ENCODE measurements around the gene SLC25A26. TPM values are rescaled to one million over a fixed set of nuclear protein-coding genes. Genes with fewer than 3 reads are reported as not detected.
"Not testable (repeated sequence)": the region's sequence is repeated elsewhere in the genome, so short reads cannot be mapped to it uniquely, and the experiment has no call there.

SLC25A26 gene
- total and polyA plus RNA-seq, 7 donors: 17.8 to 42.8 (median 22.4) TPM

DNA sequence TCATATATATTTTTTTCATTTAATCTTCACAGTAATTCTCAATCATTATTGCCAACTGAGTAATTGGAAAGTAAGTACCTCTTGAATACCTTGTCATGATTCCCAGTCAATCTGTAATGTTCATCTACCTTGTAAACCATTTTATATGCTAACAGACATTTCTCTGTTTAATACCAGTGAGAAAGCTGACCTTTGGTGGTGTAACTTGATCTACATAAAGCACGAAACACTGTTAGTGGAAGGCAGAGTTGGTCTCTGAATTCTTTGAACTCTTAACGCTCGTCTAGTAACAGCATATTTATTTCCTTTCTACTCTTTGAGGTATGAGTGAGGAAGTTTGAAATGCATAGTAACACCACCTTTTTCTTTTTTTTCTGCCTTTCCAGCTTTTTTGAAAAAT is 59.5 kb downstream of the SLC25A26 start:
- TF ChIP-seq EP300 (IDR thresholded peaks at IDR 0.05): no peak
- no peak for TF ChIP-seq POLR2AphosphoS5 (IDR thresholded peaks at IDR 0.05)
- intact Hi-C loops (cut with DNase I): no loop called here
- H3K4me3 ChIP-seq: no peak overlapping the region
- WGBS, 2 donors: 68 to 81% methylated on average over 3 of the region's 3 CpGs
- no peaks in the 10 kb centered on the region for H3K36me3 ChIP-seq
- DNase-seq: no peak
- H3K27ac ChIP-seq: peak overlapping the region in 2 of 4 donors; percentile 20 to 28
- peaks cover 0 to 32% (median 8%) of the 10 kb centered on the region in 4 donors for H3K4me1 ChIP-seq
- H3K27me3 ChIP-seq: no peaks in the 10 kb centered on the region
- H3K9me3 ChIP-seq: no peaks in the 10 kb centered on the region

DNA sequence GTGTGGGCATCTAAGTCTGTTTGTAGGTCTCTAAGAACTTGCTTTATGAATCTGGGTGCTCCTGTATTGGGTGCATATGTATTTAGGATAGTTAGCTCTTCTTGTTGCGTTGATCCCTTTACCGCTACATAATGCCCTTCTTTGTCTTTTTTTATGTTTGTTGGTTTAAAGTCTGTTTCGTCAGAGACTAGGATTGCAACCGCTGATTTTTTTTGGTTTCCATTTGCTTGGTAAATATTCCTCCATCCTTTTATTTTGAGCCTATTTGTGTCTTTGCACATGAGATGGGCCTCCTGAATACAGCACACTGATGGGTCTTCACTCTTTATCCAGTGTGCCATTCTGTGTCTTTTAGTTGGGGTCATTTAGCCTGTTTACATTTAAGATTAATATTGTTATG is 71.1 kb downstream of the SLC25A26 start:
- H3K27me3 ChIP-seq; H3K4me1 ChIP-seq; H3K4me3 ChIP-seq; H3K9me3 ChIP-seq; DNase-seq; intact Hi-C loops (cut with DNase I); H3K27ac ChIP-seq; H3K36me3 ChIP-seq: not testable (repeated sequence)
- 76 to 88% methylated on average over 4 of the region's 4 CpGs for WGBS, 2 donors

- Histone ChIP-seq H3K36me3 (no peaks in the 10 kb centered on the region), H3K9me3 (no peaks in the 10 kb centered on the region), H3K27me3 (no peaks in the 10 kb centered on the region), H3K27ac (peak overlapping the region in 3 of 4 donors; percentile 63 to 70 (median 67)), H3K4me3 (no peak overlapping the region), H3K4me1 (peaks cover 0 to 44% (median 26%) of the 10 kb centered on the region in 4 donors)
- intact Hi-C loops (cut with DNase I): no loop called here
- no peak for DNase-seq
- WGBS, 2 donors: 59 to 67% methylated on average over 2 of the region's 2 CpGs
- TF ChIP-seq EP300 (IDR thresholded peaks at IDR 0.05) (no peak), POLR2A (IDR thresholded peaks at IDR 0.05) (no peak), CTCF (IDR thresholded peaks at IDR 0.05) (no peak), POLR2AphosphoS5 (IDR thresholded peaks at IDR 0.05) (peak in 2 of 4 donors; percentile 42 to 71)
Measured at GRCh38 chr3:66297260-66297873, 76.6 kb downstream of the SLC25A26 start.

- H3K27ac ChIP-seq: peak overlapping the region in 3 of 4 donors; percentile 63 to 70 (median 67)
- H3K4me1 ChIP-seq: peaks cover 0 to 44% (median 26%) of the 10 kb centered on the region in 4 donors
- no peak overlapping the region for H3K4me3 ChIP-seq
- no peak for TF ChIP-seq EP300 (IDR thresholded peaks at IDR 0.05)
- no peak for TF ChIP-seq CTCF (IDR thresholded peaks at IDR 0.05)
- TF ChIP-seq POLR2AphosphoS5 (IDR thresholded peaks at IDR 0.05): no peak
- no peak for TF ChIP-seq POLR2A (IDR thresholded peaks at IDR 0.05)
- H3K36me3 ChIP-seq: no peaks in the 10 kb centered on the region
- H3K9me3 ChIP-seq: no peaks in the 10 kb centered on the region
- WGBS, 2 donors: 27 to 70% methylated on average over 2 of the region's 2 CpGs
- H3K27me3 ChIP-seq: no peaks in the 10 kb centered on the region
- no peak for DNase-seq
- intact Hi-C loops (cut with DNase I): no loop called here
Measured at GRCh38 chr3:66297900-66298299, 77.1 kb downstream of the SLC25A26 start.

DNA sequence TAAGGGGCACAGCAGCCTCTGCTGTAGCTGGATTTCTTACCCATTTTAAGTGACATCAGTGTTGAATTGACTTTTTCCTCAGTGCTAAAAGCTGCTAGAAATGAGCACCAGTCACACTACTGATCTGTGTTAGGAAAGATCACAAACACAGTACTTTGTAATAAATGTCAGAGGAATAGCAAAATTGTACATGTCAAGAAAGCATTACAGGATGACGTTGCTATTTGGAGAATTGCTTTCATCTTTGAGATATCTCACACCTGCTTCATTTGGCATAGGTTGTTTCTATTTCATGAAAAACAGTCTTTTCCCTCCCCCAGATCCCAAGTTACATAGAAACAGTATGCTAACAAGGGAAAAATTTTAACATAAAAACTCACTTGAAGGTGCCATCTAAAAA is 77.8 kb downstream of the SLC25A26 start:
- Histone ChIP-seq H3K27ac (peak overlapping the region in 3 of 4 donors; percentile 63 to 70 (median 67)), H3K27me3 (no peaks in the 10 kb centered on the region), H3K36me3 (no peaks in the 10 kb centered on the region), H3K4me1 (peaks cover 0 to 44% (median 26%) of the 10 kb centered on the region in 4 donors), H3K9me3 (no peaks in the 10 kb centered on the region), H3K4me3 (no peak overlapping the region)
- intact Hi-C loops (cut with DNase I): no loop called here
- TF ChIP-seq POLR2AphosphoS5 (IDR thresholded peaks at IDR 0.05) (peak in 3 of 4 donors; percentile 12 to 19 (median 18)), CTCF (IDR thresholded peaks at IDR 0.05) (no peak)
- 11 to 33% methylated on average over 1 of the region's 1 CpG for WGBS, 2 donors
- DNase-seq: no peak

DNA sequence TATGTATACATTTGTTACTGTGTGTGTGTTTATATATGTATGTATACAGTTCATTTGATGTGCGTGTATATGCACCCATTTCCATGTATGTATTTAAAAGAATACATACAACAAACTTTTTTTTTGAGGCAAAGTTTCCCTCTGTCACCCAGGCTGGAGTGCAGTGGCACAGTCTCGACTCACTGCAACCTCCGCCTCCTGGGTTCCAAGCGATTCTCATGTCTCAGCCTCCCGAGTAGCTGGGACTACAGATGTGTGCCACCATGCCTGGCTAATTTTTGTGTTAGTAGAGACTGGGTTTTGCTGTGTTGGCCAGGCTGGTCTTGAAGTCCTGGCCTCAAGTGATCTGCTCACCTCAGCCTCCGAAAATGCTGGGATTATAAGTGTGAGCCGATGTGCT is 78.3 kb downstream of the SLC25A26 start:
- H3K27me3 ChIP-seq; H3K36me3 ChIP-seq; intact Hi-C loops (cut with DNase I); DNase-seq; H3K4me3 ChIP-seq; H3K9me3 ChIP-seq: not testable (repeated sequence)
- peak overlapping the region in 3 of 4 donors; percentile 63 to 70 (median 67) for H3K27ac ChIP-seq
- H3K4me1 ChIP-seq: peaks cover 0 to 44% (median 26%) of the 10 kb centered on the region in 4 donors
- 57 to 77% methylated on average over 7 of the region's 7 CpGs for WGBS, 2 donors

All from sigmoid colon (tissue), 7 donors.